CD4-positive, CD25-positive, alpha-beta regulatory T cell (primary cell): ENCODE measurements around the gene BCL10. TPM values are rescaled to one million over a fixed set of nuclear protein-coding genes. Genes with fewer than 3 reads are reported as not detected.
"Not testable (repeated sequence)": the region's sequence is repeated elsewhere in the genome, so short reads cannot be mapped to it uniquely, and the experiment has no call there.

ENCODE experiments used
- ATAC-seq, 2 donors: fragments of 150-1000 bp; cut with Tn5 transposase; one replicate each; pipeline ENCODE4 v1.10.0; 2021; ENCODE audit warnings: low read depth in 2 of 2, moderate number of reproducible peaks in 2 of 2, moderate library complexity in 1 of 2
- DNase-seq, 3 donors: peaks; one replicate each; pipeline versions ENCODE4 v3.0.0 to v3.0.0-alpha.2; 2012 to 2022; ENCODE audit warnings: mixed read lengths in 1 of 3
- H3K27ac ChIP-seq: one replicate; pipeline ENCODE4 v1.7.0; 2013; ENCODE audit warnings: mild to moderate bottlenecking, low read length; ENCODE audit not compliant: insufficient read depth, poor library complexity, severe bottlenecking
- H3K27me3 ChIP-seq: one replicate; pipeline ENCODE4 v1.7.0; 2013; ENCODE audit warnings: low read length; ENCODE audit not compliant: control insufficient read depth, insufficient read depth
- H3K36me3 ChIP-seq: one replicate; pipeline ENCODE4 v1.7.0; 2013; ENCODE audit warnings: mild to moderate bottlenecking, low read length, moderate library complexity; ENCODE audit not compliant: control insufficient read depth, insufficient read depth
- H3K4me1 ChIP-seq: 2 replicates; pipeline ENCODE4 v1.7.0; 2013; ENCODE audit warnings: mild to moderate bottlenecking, low read length; ENCODE audit not compliant: insufficient read depth, control insufficient read depth, poor library complexity, severe bottlenecking
- H3K4me3 ChIP-seq: one replicate; pipeline ENCODE4 v1.7.0; 2013; ENCODE audit warnings: low read depth, mild to moderate bottlenecking, low read length, moderate library complexity
- H3K9me3 ChIP-seq, 2 experiments: 1 replicate in 1 of 2; 2 replicates in 1 of 2; pipeline ENCODE4 v1.7.0; 2013; ENCODE audit warnings: low read length in 2 of 2, mild to moderate bottlenecking in 1 of 2, moderate library complexity in 1 of 2; ENCODE audit not compliant: control insufficient read depth in 2 of 2
- H3K27ac Mint-ChIP-seq, 3 donors: one replicate each; pipeline ENCODE4 v1.8.0; 2020 to 2022; ENCODE audit warnings: mild to moderate bottlenecking in 3 of 3, mixed read lengths in 3 of 3, moderate library complexity in 2 of 3
- H3K27me3 Mint-ChIP-seq: one replicate; pipeline ENCODE4 v1.8.0; 2022; ENCODE audit warnings: mild to moderate bottlenecking, mixed read lengths
- H3K36me3 Mint-ChIP-seq: one replicate; pipeline ENCODE4 v1.8.0; 2020; ENCODE audit warnings: mixed read lengths
- H3K4me1 Mint-ChIP-seq, 4 donors: one replicate each; pipeline ENCODE4 v1.8.0; 2020 to 2022; ENCODE audit warnings: mixed read lengths in 4 of 4, mild to moderate bottlenecking in 1 of 4
- H3K4me3 Mint-ChIP-seq, 4 donors: one replicate each; pipeline ENCODE4 v1.8.0; 2020 to 2022; ENCODE audit warnings: mild to moderate bottlenecking in 4 of 4, mixed read lengths in 4 of 4, moderate library complexity in 3 of 4
- H3K9me3 Mint-ChIP-seq, 7 donors: one replicate each; pipeline ENCODE4 v1.8.0; 2020 to 2022; ENCODE audit warnings: mixed read lengths in 7 of 7, mild to moderate bottlenecking in 3 of 7, moderate library complexity in 2 of 7
- polyA plus RNA-seq, 4 donors: library from polyadenylated mRNA; unstranded; fragments of 300-500 nt; fragmentation: Illumina TruSeq; gene quantifications; one replicate each; pipeline ENCODE4 v1.2.3, GENCODE V29; 2021
- total RNA-seq: library from RNA; stranded (reverse); gene quantifications from one replicate; pipeline ENCODE4 v1.2.3, GENCODE V29; 2022

BCL10 gene
- total and polyA plus RNA-seq, 5 donors from 2014 or later = 25.9 to 64.4 (median 27.6) TPM

DNA sequence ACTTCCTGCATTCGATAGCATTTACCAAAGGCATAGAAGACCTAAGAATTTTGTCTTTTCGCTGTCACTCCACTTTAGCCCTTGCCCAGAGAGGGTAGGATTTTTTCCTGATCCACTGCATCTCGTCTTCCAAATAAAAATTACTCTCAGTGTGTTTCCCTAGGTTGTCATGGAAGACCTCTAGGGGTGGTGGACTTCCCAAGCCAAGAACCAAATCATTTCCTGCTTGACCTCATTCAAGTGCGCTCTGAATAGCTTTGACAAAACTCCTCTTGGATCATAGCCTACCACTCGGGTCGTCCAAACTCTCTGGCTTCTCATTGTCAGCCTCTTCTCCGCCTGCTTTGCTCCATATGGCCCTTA lies 16.5 kb downstream of the BCL10 start:
- Histone ChIP-seq H3K4me1 (peaks cover 25% of the 10 kb centered on the region), H3K27ac (peak overlapping the region; percentile 83), H3K4me3 (peak overlapping the region; percentile 61), H3K27me3 (no peaks in the 10 kb centered on the region), H3K36me3 (peaks cover 16% of the 10 kb centered on the region), H3K9me3 (no peaks in the 10 kb centered on the region)
- H3K27me3 Mint-ChIP-seq = no peaks in the 10 kb centered on the region
- H3K4me3 Mint-ChIP-seq = peak overlapping the region; percentile 96 to 100 (median 98)
- peak overlapping the region; percentile 36 to 95 (median 42) for H3K27ac Mint-ChIP-seq
- ATAC-seq (no peak), DNase-seq (no peak)
- H3K9me3 Mint-ChIP-seq = no peaks in the 10 kb centered on the region
- peaks cover 28 to 44% (median 36%) of the 10 kb centered on the region in 4 donors for H3K4me1 Mint-ChIP-seq
- peaks cover 30% of the 10 kb centered on the region for H3K36me3 Mint-ChIP-seq

DNA sequence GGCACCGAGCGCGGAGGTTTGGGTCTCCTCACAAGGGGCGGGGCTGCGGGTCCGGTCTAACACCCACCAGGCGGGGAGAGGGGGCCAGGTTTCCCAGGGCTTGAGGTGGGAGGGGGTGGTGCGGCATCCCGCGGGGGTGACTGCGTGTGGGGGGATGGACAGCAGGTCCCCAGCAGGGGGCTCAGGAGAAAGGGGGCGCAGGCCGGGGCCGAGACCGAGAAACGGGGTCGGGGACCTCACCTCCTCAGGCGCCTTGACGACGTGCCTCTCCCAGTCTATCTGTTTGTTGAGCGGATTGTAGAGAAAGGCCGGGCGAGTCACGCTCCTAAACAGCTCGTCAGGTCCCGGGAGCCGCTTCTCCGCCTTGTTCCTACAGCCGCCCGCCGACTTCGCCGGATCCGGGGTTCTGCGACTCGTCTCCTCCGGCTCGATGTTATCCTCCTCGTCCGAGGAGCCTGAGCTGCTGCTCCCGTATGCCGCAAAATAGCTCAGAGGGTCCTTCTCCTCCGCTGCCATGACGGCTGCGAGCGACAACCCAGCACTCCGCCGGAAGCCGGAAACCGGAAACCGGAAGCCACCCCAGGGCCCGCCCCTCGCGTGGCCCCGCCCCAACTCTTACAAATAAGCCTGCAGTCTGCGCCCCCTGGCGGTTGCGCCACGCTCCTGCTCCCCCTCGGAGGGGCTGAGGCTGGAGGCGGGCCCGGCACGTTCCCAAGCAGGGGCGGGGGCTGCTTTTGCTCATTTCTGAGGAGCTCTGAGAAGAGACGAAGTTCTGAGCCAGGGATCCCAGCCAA lies 17.1 kb downstream of the BCL10 start, which contains the start of gene C1orf52:
TSS of gene C1orf52 (minus strand) at position 545 of the 794 bp plus-strand sequence. CDS start at position 516, 29 bp downstream.
- H3K4me1 ChIP-seq = peaks cover 25% of the 10 kb centered on the region
- H3K4me3 ChIP-seq = peak within 1 kb of the TSS; percentile 93
- H3K27ac ChIP-seq = peak within 1 kb of the TSS; percentile 83
- H3K36me3 ChIP-seq = peaks cover 16% of the 10 kb centered on the region
- H3K9me3 ChIP-seq = no peaks in the 10 kb centered on the region
- peak within 1 kb of the TSS; percentile 96 to 98 (median 98) for H3K27ac Mint-ChIP-seq
- no peaks in the 10 kb centered on the region for H3K9me3 Mint-ChIP-seq
- H3K4me3 Mint-ChIP-seq = peak within 1 kb of the TSS; percentile 96 to 100 (median 98)
- peaks cover 30 to 49% (median 40%) of the 10 kb centered on the region in 4 donors for H3K4me1 Mint-ChIP-seq
- DNase-seq (peak; percentile 93 to 95 (median 95)), ATAC-seq (peak; percentile 99)
- H3K27me3 Mint-ChIP-seq = no peaks in the 10 kb centered on the region
- peaks cover 27% of the 10 kb centered on the region for H3K36me3 Mint-ChIP-seq
- no peaks in the 10 kb centered on the region for H3K27me3 ChIP-seq

DNA sequence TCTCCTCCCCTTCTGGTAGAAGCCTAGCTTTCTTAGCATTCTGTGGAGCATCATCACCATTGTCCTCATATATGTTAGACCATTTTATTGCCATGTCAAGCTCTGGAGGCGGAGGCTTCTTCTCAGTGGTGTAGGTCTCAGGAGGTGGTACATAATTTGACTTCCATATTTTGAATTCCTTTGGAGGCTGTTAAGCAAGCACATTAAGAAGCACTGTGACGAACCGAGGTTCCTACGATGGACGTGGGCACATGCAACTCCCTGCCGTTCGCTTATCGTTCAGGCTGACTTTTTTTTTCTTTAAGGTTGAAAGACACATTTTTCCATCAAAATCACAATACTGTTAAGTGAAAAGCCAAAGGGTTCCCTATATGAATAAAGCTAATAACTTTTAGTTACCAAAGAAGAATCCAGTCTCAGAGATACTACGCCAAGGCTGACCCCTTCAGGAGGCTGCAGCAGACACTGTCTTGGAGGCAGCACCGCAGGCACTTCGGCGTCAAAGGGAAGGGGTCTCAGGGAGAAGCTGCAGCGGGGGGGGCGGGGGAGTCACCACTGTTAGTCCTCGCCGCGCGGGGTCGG lies 17.8 kb downstream of the BCL10 start:
- Mint-ChIP-seq H3K4me3 (peak overlapping the region; percentile 96 to 100 (median 98)), H3K27me3 (no peaks in the 10 kb centered on the region), H3K9me3 (no peaks in the 10 kb centered on the region), H3K4me1 (peaks cover 34 to 56% (median 45%) of the 10 kb centered on the region in 4 donors), H3K27ac (peak overlapping the region; percentile 56 to 98 (median 96)), H3K36me3 (peaks cover 24% of the 10 kb centered on the region)
- H3K27me3 ChIP-seq = no peaks in the 10 kb centered on the region
- no peaks in the 10 kb centered on the region for H3K9me3 ChIP-seq
- H3K27ac ChIP-seq = peak overlapping the region; percentile 83
- H3K4me1 ChIP-seq = peaks cover 25% of the 10 kb centered on the region
- ATAC-seq (no peak), DNase-seq (no peak)
- peaks cover 16% of the 10 kb centered on the region for H3K36me3 ChIP-seq
- peak overlapping the region; percentile 93 for H3K4me3 ChIP-seq

DNA sequence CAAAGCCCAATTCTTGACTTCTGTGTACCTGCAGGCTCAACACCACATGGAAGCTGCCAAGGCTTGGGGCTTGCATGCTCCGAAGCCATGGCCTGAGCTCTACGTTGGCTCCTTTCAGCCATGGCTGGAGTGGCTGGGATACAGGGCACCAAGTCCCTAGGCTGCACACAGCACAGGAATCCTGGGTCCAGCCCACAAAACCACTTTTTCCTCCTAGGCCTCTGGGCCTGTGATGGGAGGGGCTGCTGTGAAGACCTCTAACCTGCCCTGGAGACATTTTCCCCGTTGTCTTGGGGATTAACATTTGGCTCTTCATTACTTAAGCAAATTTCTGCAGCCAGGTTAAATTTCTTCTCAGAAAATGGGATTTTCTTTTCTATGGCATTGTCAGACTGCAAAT lies 27.4 kb downstream of the BCL10 start:
- H3K9me3 Mint-ChIP-seq, H3K27ac Mint-ChIP-seq, H3K27me3 Mint-ChIP-seq, H3K9me3 ChIP-seq, DNase-seq, ATAC-seq, H3K4me1 ChIP-seq, H3K4me3 ChIP-seq, H3K27ac ChIP-seq, H3K27me3 ChIP-seq, H3K4me3 Mint-ChIP-seq: not testable (repeated sequence)
- H3K36me3 Mint-ChIP-seq = peaks cover 13% of the 10 kb centered on the region
- peaks cover 12 to 24% (median 16%) of the 10 kb centered on the region in 4 donors for H3K4me1 Mint-ChIP-seq
- peaks cover 21% of the 10 kb centered on the region for H3K36me3 ChIP-seq

DNA sequence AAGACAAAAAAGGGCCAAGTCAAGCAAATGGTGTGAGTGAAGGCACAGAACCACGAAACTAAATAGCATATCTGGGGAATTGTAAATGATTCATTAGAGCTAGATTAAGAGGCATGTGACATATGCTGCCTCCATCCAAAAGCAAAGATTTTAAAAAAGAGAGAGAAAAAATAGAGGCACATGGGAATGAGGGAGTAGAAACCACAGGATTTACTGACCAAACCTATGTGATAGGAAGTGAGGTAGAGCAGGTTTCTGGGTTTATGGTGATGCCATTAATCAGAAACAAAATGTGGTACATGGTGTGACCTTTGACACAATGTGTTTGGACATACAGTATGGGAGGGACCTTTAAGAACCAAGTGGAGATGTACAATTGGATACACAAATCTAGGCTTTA lies 30.5 kb downstream of the BCL10 start:
- DNase-seq = no peak
- Mint-ChIP-seq H3K4me1 (peaks cover 0 to 16% (median 5%) of the 10 kb centered on the region in 4 donors), H3K9me3 (peaks cover 0 to 2% (median 0%) of the 10 kb centered on the region in 7 donors), H3K27me3 (peaks cover 4% of the 10 kb centered on the region), H3K27ac (no peak overlapping the region), H3K36me3 (peaks cover 3% of the 10 kb centered on the region), H3K4me3 (no peak overlapping the region)
- H3K4me3 ChIP-seq = no peak overlapping the region
- H3K36me3 ChIP-seq = peaks cover 4% of the 10 kb centered on the region
- no peak overlapping the region for H3K27ac ChIP-seq
- ATAC-seq = no peak
- H3K9me3 ChIP-seq = no peaks in the 10 kb centered on the region
- no peaks in the 10 kb centered on the region for H3K27me3 ChIP-seq
- no peaks in the 10 kb centered on the region for H3K4me1 ChIP-seq

DNA sequence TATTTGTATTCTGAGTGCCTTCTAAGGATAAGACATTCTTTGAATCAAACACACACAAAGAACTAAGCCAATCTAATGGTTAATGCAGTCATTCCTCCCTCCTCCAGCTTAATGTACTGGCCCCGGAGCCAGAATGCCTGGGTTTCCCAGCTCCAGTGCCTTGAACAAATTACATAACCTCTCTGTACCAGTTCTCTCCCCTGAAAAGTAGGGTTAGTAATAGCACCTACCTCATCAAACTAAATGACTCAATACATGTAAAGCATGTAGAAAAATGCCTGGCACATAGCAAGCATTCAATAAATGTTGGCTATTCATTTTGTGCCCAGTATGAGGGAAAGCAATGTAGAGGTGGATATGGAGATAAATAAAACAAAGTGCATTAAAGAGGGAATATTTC lies 31.0 kb downstream of the BCL10 start:
- Mint-ChIP-seq H3K27ac (no peak overlapping the region), H3K4me1 (peaks cover 0 to 20% (median 9%) of the 10 kb centered on the region in 4 donors), H3K36me3 (peaks cover 3% of the 10 kb centered on the region), H3K27me3 (peaks cover 4% of the 10 kb centered on the region), H3K9me3 (peaks cover 0 to 2% (median 0%) of the 10 kb centered on the region in 7 donors), H3K4me3 (no peak overlapping the region)
- Histone ChIP-seq H3K4me1 (no peaks in the 10 kb centered on the region), H3K4me3 (no peak overlapping the region), H3K27ac (no peak overlapping the region), H3K9me3 (no peaks in the 10 kb centered on the region), H3K36me3 (peaks cover 1% of the 10 kb centered on the region), H3K27me3 (no peaks in the 10 kb centered on the region)
- no peak for ATAC-seq
- no peak for DNase-seq

DNA sequence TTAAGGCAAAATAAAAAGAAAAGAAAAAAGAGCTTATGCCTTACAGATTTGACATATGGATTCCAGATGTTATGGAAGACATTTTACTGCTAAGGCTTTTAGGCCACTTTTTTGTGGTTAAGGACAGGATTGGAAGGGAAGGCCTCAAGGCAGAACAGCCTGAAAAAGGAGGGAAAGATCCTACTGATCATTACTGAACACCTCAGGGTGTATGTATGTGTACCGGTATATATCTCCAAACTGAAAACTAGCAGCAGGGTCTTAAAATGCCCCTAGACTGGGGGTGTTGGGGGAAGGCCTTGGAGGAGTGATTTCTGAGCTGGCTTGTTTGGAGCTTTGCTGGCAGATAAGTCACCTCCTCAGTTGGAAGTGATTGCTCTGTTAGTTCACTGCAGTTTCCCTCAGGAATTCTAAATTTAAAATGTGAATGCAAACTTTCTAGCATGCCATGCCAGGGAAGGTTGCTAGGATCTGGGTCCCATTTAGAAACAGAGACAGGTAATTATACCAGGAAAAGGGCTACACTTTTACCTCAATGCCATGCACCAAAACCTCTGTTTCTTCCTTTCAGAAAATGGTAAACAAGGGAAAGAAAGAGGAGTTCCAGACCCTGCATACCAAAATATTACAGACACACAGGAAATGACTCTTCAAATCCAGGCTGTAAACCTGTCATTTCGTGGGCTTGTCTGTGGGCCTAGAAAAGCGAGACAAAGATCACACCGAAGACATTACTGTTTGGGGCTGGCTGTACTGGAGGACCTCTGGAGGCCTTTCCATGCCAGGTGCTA lies 32.0 kb downstream of the BCL10 start:
- H3K27me3 ChIP-seq = no peaks in the 10 kb centered on the region
- no peaks in the 10 kb centered on the region for H3K9me3 ChIP-seq
- H3K27me3 Mint-ChIP-seq = peaks cover 9% of the 10 kb centered on the region
- H3K9me3 Mint-ChIP-seq = peaks cover 0 to 2% (median 0%) of the 10 kb centered on the region in 7 donors
- ATAC-seq (no peak), DNase-seq (no peak)
- H3K36me3 ChIP-seq = no peaks in the 10 kb centered on the region
- no peak overlapping the region for H3K4me3 ChIP-seq
- H3K36me3 Mint-ChIP-seq = no peaks in the 10 kb centered on the region
- H3K4me1 Mint-ChIP-seq = peaks cover 0 to 24% (median 10%) of the 10 kb centered on the region in 4 donors
- no peak overlapping the region for H3K27ac ChIP-seq
- no peaks in the 10 kb centered on the region for H3K4me1 ChIP-seq
- H3K4me3 Mint-ChIP-seq = no peak overlapping the region
- no peak overlapping the region for H3K27ac Mint-ChIP-seq
